Measurements from ENCODE around the gene CYTH1. TPM values are rescaled to one million over a fixed set of nuclear protein-coding genes. Genes with fewer than 3 reads are reported as not detected.

CYTH1 gene
- total RNA-seq, 1 experiment from 2014 or later, result 46.7 TPM

DNA sequence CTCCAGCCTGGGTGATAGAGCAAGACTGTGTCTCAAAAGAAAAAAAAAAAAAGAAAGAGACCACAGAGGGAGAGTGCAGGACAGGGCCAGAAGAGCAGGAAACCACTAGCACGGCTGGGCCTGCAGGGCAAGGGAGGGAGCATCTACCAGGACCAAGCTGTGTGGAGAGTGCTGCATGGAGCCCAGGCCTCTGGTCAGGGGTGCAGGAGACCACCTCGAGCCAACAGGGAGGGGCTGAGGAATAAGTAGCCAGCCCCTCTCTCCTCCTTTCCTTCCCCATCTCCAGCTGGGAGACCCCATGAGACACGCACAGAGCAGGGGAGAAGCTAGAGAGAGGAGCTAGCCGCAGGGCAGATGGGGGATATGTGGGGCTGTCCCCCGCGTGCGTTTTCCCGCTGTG is 137.8 kb downstream of the CYTH1 start:
- TF ChIP-seq POLR2AphosphoS5 (IDR thresholded peaks at IDR 0.05; ENCODE audit: low read depth, low read length) (no peak), REST (IDR thresholded peaks at IDR 0.05; ENCODE audit: insufficient read depth in 1 of 2, low read depth in 2 of 2, low read length in 1 of 2) (no peak), SIN3A (IDR thresholded peaks at IDR 0.05; ENCODE audit: borderline replicate concordance, insufficient read depth, low read depth, low read length) (no peak), TCF7L2 (IDR thresholded peaks at IDR 0.05; ENCODE audit: low read depth, low read length) (no peak)
- TF ChIP-seq, protein P1, sequence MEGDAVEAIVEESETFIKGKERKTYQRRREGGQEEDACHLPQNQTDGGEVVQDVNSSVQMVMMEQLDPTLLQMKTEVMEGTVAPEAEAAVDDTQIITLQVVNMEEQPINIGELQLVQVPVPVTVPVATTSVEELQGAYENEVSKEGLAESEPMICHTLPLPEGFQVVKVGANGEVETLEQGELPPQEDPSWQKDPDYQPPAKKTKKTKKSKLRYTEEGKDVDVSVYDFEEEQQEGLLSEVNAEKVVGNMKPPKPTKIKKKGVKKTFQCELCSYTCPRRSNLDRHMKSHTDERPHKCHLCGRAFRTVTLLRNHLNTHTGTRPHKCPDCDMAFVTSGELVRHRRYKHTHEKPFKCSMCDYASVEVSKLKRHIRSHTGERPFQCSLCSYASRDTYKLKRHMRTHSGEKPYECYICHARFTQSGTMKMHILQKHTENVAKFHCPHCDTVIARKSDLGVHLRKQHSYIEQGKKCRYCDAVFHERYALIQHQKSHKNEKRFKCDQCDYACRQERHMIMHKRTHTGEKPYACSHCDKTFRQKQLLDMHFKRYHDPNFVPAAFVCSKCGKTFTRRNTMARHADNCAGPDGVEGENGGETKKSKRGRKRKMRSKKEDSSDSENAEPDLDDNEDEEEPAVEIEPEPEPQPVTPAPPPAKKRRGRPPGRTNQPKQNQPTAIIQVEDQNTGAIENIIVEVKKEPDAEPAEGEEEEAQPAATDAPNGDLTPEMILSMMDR (IDR thresholded peaks at IDR 0.05), result no peak
- ATAC-seq (no peak), DNase-seq (ENCODE audit: low read depth, low spot score) (no peak)
- intact Hi-C loops (cut with micrococcal nuclease; ENCODE audit: unreplicated experiment), result no loop called here
- Histone ChIP-seq H3K4me3 (ENCODE audit: low read depth in 2 of 2, low read length in 2 of 2) (no peak overlapping the region), H3K9me3 (ENCODE audit: control insufficient read depth, insufficient read depth, low read depth, low read length) (no peaks in the 10 kb centered on the region), H3K27me3 (ENCODE audit: control insufficient read depth, insufficient read depth, low read length) (peaks cover 3% of the 10 kb centered on the region; the same call in 1 of the 2 replicates), H3K36me3 (ENCODE audit: control insufficient read depth, insufficient read depth, low read length) (no peaks in the 10 kb centered on the region), H3K4me1 (ENCODE audit: control insufficient read depth, insufficient read depth, low read length) (0 out of 2 replicates have a peak, but pooled peaks cover 4% of the 10 kb centered on the region), H3K27ac (ENCODE audit: low read length) (no peak overlapping the region)
- in situ Hi-C loops (cut with HindIII; ENCODE audit: low pct_unique_long_range_greater_than_20kb, low sequenced_read_pairs), result no loop called here
- BruUV-seq (replicated peaks), result no TSS peak
- ChIA-PET POLR2A (no interaction called here), CTCF (interaction anchor here (0.7 kb wide), 1 partner anchor 1102 kb away, joined by 6 read pairs; no protein-coding TSS in a partner anchor)

GRCh38 chr17:78643326-78643725 is 138.7 kb downstream of the CYTH1 start:
- Histone ChIP-seq H3K4me1 (ENCODE audit: control insufficient read depth, insufficient read depth, low read length) (0 out of 2 replicates have a peak, but pooled peaks cover 4% of the 10 kb centered on the region), H3K9me3 (ENCODE audit: control insufficient read depth, insufficient read depth, low read depth, low read length) (no peaks in the 10 kb centered on the region), H3K4me3 (ENCODE audit: low read depth in 2 of 2, low read length in 2 of 2) (no peak overlapping the region), H3K36me3 (ENCODE audit: control insufficient read depth, insufficient read depth, low read length) (no peaks in the 10 kb centered on the region), H3K27ac (ENCODE audit: low read length) (no peak overlapping the region), H3K27me3 (ENCODE audit: control insufficient read depth, insufficient read depth, low read length) (0 out of 2 replicates have a peak, but pooled peaks cover 3% of the 10 kb centered on the region)
- in situ Hi-C loops (cut with HindIII; ENCODE audit: low pct_unique_long_range_greater_than_20kb, low sequenced_read_pairs) (no loop called here), intact Hi-C loops (cut with micrococcal nuclease; ENCODE audit: unreplicated experiment) (no loop called here)
- ChIA-PET CTCF (no interaction called here), POLR2A (no interaction called here)
- no peak for ATAC-seq
- no TSS peak for BruUV-seq (replicated peaks)
- TF ChIP-seq REST (IDR thresholded peaks at IDR 0.05; ENCODE audit: insufficient read depth in 1 of 2, low read depth in 2 of 2, low read length in 1 of 2) (no peak), POLR2AphosphoS5 (IDR thresholded peaks at IDR 0.05; ENCODE audit: low read depth, low read length) (no peak), TCF7L2 (IDR thresholded peaks at IDR 0.05; ENCODE audit: low read depth, low read length) (no peak), SIN3A (IDR thresholded peaks at IDR 0.05; ENCODE audit: borderline replicate concordance, insufficient read depth, low read depth, low read length) (no peak)
- TF ChIP-seq, protein P1 (IDR thresholded peaks at IDR 0.05), result no peak
- DNase-seq (ENCODE audit: low read depth, low spot score), result no peak
